Fibroblast of villous mesenchyme (primary cell): ENCODE measurements around the gene ARHGAP6. TPM values are rescaled to one million over a fixed set of nuclear protein-coding genes. Genes with fewer than 3 reads are reported as not detected.

Source experiments
- DNase-seq: peaks from one replicate; pipeline ENCODE4 v3.0.0-alpha.2; 2010; ENCODE audit warnings: low read depth
- H3K4me3 ChIP-seq: 2 replicates; pipeline ENCODE4 v1.5.1; 2011; ENCODE audit warnings: low read depth, mild to moderate bottlenecking, low read length
- total RNA-seq: library from RNA; depleted of rRNA; stranded (reverse); fragments of >200 nt; gene quantifications from 2 replicates; pipeline ENCODE4 v1.2.3, GENCODE V29; 2012
- TF ChIP-seq, protein P1 (sequence below): IDR thresholded peaks from 2 replicates; pipeline ENCODE4 v1.5.1; 2012; ENCODE audit warnings: low read depth, mild to moderate bottlenecking, low read length; ENCODE audit not compliant: insufficient read depth

The ARHGAP6 gene
- total RNA-seq, 1 donor = 1.7 TPM

DNA sequence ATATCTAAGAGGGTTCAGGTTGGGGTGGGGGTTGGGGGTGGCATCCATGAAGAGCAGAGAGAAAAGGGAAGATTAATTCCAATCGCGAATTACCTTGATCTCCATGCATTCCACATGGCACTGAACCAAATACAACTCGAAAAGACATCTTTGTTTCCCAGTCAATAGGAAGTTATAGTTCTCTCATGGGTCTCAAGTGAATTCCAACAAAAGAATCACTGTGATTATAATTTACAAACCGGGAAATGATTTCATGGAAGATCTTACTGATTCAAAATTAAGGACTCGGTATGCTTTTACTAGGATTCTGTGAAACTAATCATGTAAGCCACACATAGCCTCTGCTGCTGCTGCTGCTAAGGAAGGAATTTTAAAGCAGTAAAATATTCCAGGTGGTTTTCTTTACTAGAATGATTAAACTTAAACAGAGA lies 399.1 kb downstream of the ARHGAP6 start:
- TF ChIP-seq, protein P1, sequence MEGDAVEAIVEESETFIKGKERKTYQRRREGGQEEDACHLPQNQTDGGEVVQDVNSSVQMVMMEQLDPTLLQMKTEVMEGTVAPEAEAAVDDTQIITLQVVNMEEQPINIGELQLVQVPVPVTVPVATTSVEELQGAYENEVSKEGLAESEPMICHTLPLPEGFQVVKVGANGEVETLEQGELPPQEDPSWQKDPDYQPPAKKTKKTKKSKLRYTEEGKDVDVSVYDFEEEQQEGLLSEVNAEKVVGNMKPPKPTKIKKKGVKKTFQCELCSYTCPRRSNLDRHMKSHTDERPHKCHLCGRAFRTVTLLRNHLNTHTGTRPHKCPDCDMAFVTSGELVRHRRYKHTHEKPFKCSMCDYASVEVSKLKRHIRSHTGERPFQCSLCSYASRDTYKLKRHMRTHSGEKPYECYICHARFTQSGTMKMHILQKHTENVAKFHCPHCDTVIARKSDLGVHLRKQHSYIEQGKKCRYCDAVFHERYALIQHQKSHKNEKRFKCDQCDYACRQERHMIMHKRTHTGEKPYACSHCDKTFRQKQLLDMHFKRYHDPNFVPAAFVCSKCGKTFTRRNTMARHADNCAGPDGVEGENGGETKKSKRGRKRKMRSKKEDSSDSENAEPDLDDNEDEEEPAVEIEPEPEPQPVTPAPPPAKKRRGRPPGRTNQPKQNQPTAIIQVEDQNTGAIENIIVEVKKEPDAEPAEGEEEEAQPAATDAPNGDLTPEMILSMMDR = no peak
- DNase-seq = no peak
- no peak overlapping the region for H3K4me3 ChIP-seq

DNA sequence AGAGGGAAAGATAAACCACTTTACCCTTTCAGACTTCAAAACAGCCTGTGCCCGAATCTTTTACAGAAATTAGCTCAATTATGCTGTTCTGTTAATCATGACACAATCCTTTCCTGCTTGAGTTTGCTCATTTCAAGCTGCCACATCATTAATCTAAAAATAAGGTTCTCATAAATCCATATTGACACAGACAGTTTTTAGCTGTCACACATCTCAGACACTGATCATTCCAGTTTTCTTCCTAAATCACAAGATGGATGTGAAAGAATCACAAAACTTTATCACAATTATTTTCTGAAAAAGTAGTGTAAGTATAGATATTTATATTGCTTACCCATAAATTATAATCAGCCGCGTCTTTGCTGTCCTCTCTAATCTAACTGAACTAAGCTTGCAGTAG lies 400.4 kb downstream of the ARHGAP6 start:
- DNase-seq = no peak
- H3K4me3 ChIP-seq = no peak overlapping the region
- TF ChIP-seq, protein P1 = no peak

DNA sequence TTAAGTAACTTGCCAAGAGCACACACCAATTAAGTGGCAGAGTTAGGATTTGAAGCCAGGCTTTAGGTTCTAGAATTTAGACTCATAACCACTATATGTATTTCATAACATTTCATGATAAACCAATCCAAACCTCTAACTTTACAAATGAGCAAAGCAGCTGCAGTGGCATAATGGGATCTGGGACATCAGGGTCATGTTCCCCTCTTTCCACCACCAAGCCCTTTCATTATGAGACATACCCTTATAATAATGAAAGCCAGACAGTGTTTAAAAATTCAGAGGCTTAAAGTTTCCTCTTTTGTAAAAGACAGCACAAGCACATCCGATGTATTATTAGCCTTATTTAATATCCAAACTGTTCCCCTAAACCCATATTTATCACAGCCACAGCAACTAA lies 400.8 kb downstream of the ARHGAP6 start:
- no peak for DNase-seq
- TF ChIP-seq, protein P1 = no peak
- no peak overlapping the region for H3K4me3 ChIP-seq

DNA sequence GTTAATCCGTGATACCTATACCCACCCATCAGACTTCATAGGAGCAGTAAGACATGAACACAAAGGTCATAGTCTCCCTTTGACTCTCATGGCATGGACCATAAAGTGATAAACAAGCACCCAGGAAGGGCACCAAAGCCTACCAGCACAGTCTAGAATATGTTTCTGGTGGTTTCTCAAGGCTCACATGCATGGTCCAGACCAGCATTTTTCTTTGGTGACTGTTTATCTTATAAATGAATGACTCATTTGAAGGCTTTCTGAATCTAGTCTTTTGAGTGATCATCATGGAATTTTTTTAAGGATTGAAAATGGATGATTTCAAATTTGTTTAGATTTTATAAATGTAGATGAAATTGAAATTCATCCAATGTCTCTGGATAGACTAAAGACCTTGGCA lies 404.5 kb downstream of the ARHGAP6 start:
- TF ChIP-seq, protein P1 = no peak
- DNase-seq = peak; percentile 61
- no peak overlapping the region for H3K4me3 ChIP-seq

DNA sequence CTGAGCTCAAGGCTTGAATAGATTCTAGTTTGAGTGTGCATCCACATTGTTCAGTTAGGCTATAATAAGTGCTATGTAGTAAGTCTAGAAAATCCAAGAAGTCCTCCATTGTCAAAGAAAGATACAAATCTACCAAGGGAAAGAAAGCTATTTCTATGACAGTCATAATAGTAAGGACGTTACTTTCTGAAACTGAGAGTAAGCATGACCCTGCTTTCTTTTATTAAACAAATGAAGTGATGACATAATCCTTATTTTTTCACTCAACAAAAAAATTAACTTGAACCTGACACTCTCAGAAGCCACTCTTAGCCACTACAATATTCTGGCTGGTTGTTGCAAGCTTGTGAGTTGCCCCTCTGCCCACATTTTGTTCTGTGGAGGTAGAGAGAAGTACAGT lies 406.3 kb downstream of the ARHGAP6 start:
- TF ChIP-seq, protein P1 = no peak
- DNase-seq = no peak
- no peak overlapping the region for H3K4me3 ChIP-seq

DNA sequence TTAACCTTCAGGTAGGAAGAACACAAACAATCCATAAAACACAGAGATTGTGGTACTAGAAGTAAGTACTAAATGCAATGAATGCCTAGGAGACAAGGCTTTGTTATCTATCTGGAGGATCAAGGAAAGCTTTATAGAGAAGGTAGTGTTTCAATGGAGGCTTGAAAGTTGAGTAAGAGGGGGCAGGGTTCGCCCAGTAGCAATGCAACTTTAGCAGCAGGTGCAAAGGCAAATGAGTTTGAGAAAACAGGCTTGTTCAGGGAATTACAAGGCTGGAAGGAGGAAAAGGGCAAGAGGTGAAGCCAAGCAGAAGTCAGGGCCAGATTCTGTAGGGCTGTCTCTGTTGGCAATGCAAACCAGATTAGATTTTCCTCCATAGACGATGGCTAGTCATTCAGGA lies 408.0 kb downstream of the ARHGAP6 start:
- no peak overlapping the region for H3K4me3 ChIP-seq
- no peak for DNase-seq

DNA sequence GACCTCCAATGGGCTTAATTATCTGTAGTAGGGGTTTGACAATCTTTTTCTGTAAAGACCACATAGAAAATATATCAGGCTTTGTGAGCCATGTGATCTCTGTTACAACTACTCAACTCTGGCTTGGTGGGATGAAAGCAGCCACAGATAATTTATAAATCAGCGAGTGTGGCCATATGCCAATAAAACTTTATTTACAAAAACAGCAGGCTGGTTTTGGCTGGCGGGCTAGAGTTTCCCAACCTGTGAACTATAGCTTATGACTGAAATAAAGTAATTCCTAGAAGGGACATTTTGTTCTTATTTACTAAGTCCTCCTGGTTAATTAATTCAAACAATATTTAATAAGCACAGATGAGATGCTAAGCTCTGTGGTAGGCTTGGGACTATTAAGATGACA lies 408.4 kb downstream of the ARHGAP6 start:
- TF ChIP-seq, protein P1 = no peak
- no peak for DNase-seq
- H3K4me3 ChIP-seq = no peak overlapping the region

More for the DNA sequence above, 408.0 kb downstream of the ARHGAP6 start:
- TF ChIP-seq, protein P1 = no peak
